PC-3 (cell line): ENCODE measurements around the gene DLGAP4. TPM values are rescaled to one million over a fixed set of nuclear protein-coding genes. Genes with fewer than 3 reads are reported as not detected.

Experiments
- ATAC-seq: fragments of 200-7000 bp; cut with Tn5 transposase; 2 replicates; pipeline ENCODE4 v1.9.1; 2020; ENCODE audit warnings: mild to moderate bottlenecking, moderate library complexity
- BruUV-seq: library from RNA; stranded (reverse); fragments of 400-500 nt; replicated peaks from 2 replicates; lab custom pipeline; 2021; lab: Mats Ljungman, UMichigan
- CTCF ChIA-PET: fragments of 300-600 bp; sonication (Branson Sonifier 250); formaldehyde crosslinking; loops from one replicate; lab custom pipeline; 2022; ENCODE audit warnings: antibody characterized with exemption; lab: Charles Lee
- POLR2A ChIA-PET: fragments of 300-600 bp; sonication (Branson Sonifier 250); formaldehyde crosslinking; loops from one replicate; lab custom pipeline; 2022; ENCODE audit warnings: antibody characterized with exemption; ENCODE audit not compliant: unreplicated experiment; lab: Charles Lee
- DNase-seq: peaks from one replicate; pipeline ENCODE4 v3.0.0-alpha.2; 2015
- H2AFZ ChIP-seq: fragments of 300-600 bp; sonication (generic); 2 replicates; pipeline ENCODE4 v1.6.0; 2016; ENCODE audit warnings: antibody characterized with exemption, low read length
- H3F3A ChIP-seq: fragments of 300-600 bp; sonication (generic); one replicate; pipeline ENCODE4 v1.6.0; 2017; ENCODE audit warnings: antibody characterized with exemption, low read length, control low read depth, mild to moderate bottlenecking; ENCODE audit not compliant: unreplicated experiment
- H3K27ac ChIP-seq: fragments of 300-600 bp; sonication (generic); 2 replicates; pipeline ENCODE4 v1.5.1; 2016; ENCODE audit warnings: mild to moderate bottlenecking, low read length
- H3K27me3 ChIP-seq: fragments of 300-600 bp; sonication (generic); 2 replicates; pipeline ENCODE4 v1.6.1; 2016; ENCODE audit warnings: low read length, mixed read lengths
- H3K36me3 ChIP-seq: fragments of 300-600 bp; sonication (generic); 2 replicates; pipeline ENCODE4 v1.6.1; 2016; ENCODE audit warnings: low read depth, mixed run types, low read length, mixed read lengths
- H3K4me1 ChIP-seq: fragments of 300-600 bp; sonication (generic); 2 replicates; pipeline ENCODE4 v1.5.1; 2016; ENCODE audit warnings: low read length; ENCODE audit not compliant: insufficient read depth
- H3K4me2 ChIP-seq: fragments of 300-600 bp; sonication (generic); 2 replicates; pipeline ENCODE4 v1.6.0; 2016; ENCODE audit warnings: low read length
- H3K4me3 ChIP-seq: fragments of 300-600 bp; sonication (generic); 2 replicates; pipeline ENCODE4 v1.5.1; 2016; ENCODE audit warnings: mild to moderate bottlenecking, low read length, mixed read lengths
- H3K79me2 ChIP-seq: fragments of 300-600 bp; sonication (generic); 2 replicates; pipeline ENCODE4 v1.6.1; 2017; ENCODE audit warnings: low read length, mixed read lengths
- H3K9ac ChIP-seq: fragments of 300-600 bp; sonication (generic); 2 replicates; pipeline ENCODE4 v1.6.0; 2016; ENCODE audit warnings: mild to moderate bottlenecking, low read length
- H3K9me2 ChIP-seq: fragments of 300-600 bp; sonication (generic); replicated peaks from 2 replicates; pipeline ENCODE4 v1.6.1; 2016; ENCODE audit warnings: mixed run types, low read length, mixed read lengths
- H3K9me3 ChIP-seq: fragments of 300-600 bp; sonication (generic); 2 replicates; pipeline ENCODE4 v1.6.1; 2016; ENCODE audit warnings: low read length, mixed read lengths
- H4K20me1 ChIP-seq: fragments of 300-600 bp; sonication (generic); 2 replicates; pipeline ENCODE4 v1.6.1; 2016; ENCODE audit warnings: low read length, mixed read lengths
- EZH2 ChIP-seq: fragments of 300-600 bp; sonication (generic); IDR thresholded peaks from one replicate; pipeline ENCODE4 v1.6.1; 2017; ENCODE audit warnings: antibody characterized with exemption, mild to moderate bottlenecking, low read length; ENCODE audit not compliant: unreplicated experiment
- EZH2phosphoT487 ChIP-seq: fragments of 300-600 bp; sonication (generic); IDR thresholded peaks from 2 replicates; pipeline ENCODE4 v1.6.1; 2018; ENCODE audit warnings: mild to moderate bottlenecking, antibody characterized with exemption, low read length, borderline replicate concordance
- intact Hi-C: fragments of 100-400 bp; cut with micrococcal nuclease; formaldehyde crosslinking; loops from 2 replicates; pipeline ENCODE4 v1.9.0; 2023
- total RNA-seq: library from RNA; depleted of rRNA; stranded (reverse); fragments of >200 nt; gene quantifications from 2 replicates; pipeline ENCODE4 v1.2.3, GENCODE V29; 2014
- TF ChIP-seq, protein P1 (sequence below): fragments of 300-600 bp; sonication (generic); conservative IDR thresholded peaks from 2 replicates; pipeline ENCODE4 v1.5.1; 2017; ENCODE audit warnings: antibody characterized with exemption, low read depth, mild to moderate bottlenecking, low read length

Gene DLGAP4
- total RNA-seq, 1 experiment from 2014 or later, result 21.0 TPM

DNA sequence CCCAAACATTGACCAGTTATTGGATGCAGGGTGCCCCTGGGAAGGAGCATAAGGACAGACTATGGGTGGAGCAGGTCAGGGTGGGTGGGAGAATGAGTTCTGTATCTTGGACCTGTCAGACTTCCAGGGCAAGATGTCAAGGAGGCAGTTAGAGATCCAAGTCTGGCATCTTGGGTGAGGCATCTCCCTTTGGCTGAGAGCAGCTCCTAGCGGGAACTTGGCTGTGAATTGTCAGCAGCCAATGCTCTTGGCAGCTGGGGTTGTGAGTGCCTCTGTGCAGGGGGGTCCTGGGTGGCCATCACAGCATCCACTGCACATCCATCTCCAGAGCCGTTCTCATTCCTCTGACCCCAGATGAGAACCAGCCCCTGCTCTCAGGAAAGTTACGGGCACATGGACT, 118.2 kb downstream of the DLGAP4 start:
- no peak overlapping the region for H3K4me2 ChIP-seq
- ChIA-PET CTCF (no interaction called here), POLR2A (no interaction called here)
- no TSS peak for BruUV-seq
- no peaks in the 10 kb centered on the region for H4K20me1 ChIP-seq
- no peak overlapping the region for H2AFZ ChIP-seq
- no peaks in the 10 kb centered on the region for H3K9me2 ChIP-seq
- no peak for ATAC-seq
- H3K9me3 ChIP-seq, result no peaks in the 10 kb centered on the region
- H3K4me3 ChIP-seq, result no peak overlapping the region
- H3F3A ChIP-seq, result no peaks in the 10 kb centered on the region
- no peak overlapping the region for H3K9ac ChIP-seq
- no peaks in the 10 kb centered on the region for H3K4me1 ChIP-seq
- H3K79me2 ChIP-seq, result no peaks in the 10 kb centered on the region
- TF ChIP-seq EZH2phosphoT487, result no peak
- TF ChIP-seq, protein P1, sequence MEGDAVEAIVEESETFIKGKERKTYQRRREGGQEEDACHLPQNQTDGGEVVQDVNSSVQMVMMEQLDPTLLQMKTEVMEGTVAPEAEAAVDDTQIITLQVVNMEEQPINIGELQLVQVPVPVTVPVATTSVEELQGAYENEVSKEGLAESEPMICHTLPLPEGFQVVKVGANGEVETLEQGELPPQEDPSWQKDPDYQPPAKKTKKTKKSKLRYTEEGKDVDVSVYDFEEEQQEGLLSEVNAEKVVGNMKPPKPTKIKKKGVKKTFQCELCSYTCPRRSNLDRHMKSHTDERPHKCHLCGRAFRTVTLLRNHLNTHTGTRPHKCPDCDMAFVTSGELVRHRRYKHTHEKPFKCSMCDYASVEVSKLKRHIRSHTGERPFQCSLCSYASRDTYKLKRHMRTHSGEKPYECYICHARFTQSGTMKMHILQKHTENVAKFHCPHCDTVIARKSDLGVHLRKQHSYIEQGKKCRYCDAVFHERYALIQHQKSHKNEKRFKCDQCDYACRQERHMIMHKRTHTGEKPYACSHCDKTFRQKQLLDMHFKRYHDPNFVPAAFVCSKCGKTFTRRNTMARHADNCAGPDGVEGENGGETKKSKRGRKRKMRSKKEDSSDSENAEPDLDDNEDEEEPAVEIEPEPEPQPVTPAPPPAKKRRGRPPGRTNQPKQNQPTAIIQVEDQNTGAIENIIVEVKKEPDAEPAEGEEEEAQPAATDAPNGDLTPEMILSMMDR, result no peak
- no peak for TF ChIP-seq EZH2
- no peak for DNase-seq
- no peak overlapping the region for H3K27ac ChIP-seq
- H3K36me3 ChIP-seq, result no peaks in the 10 kb centered on the region
- intact Hi-C loops, result no loop called here
- peaks cover 47% of the 10 kb centered on the region for H3K27me3 ChIP-seq

DNA sequence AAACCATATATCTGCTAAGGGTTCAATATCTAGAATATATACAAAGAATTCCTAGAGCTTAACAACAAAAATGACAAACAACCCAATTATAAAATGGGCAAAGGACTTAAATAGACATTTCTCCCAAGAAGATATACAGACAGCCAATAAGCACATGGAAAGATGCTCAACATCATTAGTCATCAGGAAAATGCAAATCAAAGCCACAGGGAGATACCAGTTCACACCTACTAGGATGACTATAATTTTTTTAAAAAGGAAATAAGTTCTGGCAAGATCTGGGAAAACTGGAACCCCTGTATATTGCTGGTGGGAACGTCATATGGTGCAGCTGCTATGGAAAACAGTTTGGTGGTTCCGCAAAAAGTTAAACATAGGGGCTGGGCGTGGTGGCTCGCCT, 119.0 kb downstream of the DLGAP4 start:
- H2AFZ ChIP-seq, result no peak overlapping the region
- DNase-seq (no peak), ATAC-seq (no peak)
- H3K4me3 ChIP-seq, result no peak overlapping the region
- H3K27ac ChIP-seq, result no peak overlapping the region
- intact Hi-C loops, result no loop called here
- TF ChIP-seq EZH2phosphoT487 (no peak), EZH2 (no peak)
- TF ChIP-seq, protein P1, result no peak
- no peaks in the 10 kb centered on the region for H3K79me2 ChIP-seq
- CTCF ChIA-PET, result no interaction called here
- H3K9me3 ChIP-seq, result no peaks in the 10 kb centered on the region
- H3K4me2 ChIP-seq, result no peak overlapping the region
- H3K27me3 ChIP-seq, result peaks cover 38% of the 10 kb centered on the region
- no peaks in the 10 kb centered on the region for H3F3A ChIP-seq
- no peaks in the 10 kb centered on the region for H3K4me1 ChIP-seq
- POLR2A ChIA-PET, result no interaction called here
- no TSS peak for BruUV-seq
- H4K20me1 ChIP-seq, result no peaks in the 10 kb centered on the region
- no peak overlapping the region for H3K9ac ChIP-seq
- H3K36me3 ChIP-seq, result no peaks in the 10 kb centered on the region
- no peaks in the 10 kb centered on the region for H3K9me2 ChIP-seq

DNA sequence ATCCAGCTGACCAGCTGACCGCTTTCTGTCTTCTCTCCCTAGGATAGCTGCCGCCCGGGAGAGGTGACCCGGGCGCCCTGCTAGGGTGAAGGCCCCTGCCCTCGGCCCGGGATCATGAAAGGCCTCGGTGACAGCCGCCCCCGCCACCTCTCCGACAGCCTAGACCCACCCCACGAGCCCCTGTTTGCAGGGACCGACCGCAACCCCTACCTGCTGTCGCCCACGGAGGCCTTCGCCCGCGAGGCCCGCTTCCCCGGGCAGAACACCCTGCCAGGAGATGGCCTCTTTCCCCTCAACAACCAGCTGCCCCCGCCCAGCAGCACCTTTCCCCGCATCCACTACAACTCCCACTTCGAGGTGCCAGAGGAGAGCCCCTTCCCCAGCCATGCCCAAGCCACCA, 125.5 kb downstream of the DLGAP4 start:
- BruUV-seq, result no TSS peak
- H3K27me3 ChIP-seq, result peaks cover 4% of the 10 kb centered on the region

More for the DNA sequence above, 125.5 kb downstream of the DLGAP4 start:
- TF ChIP-seq, protein P1, result no peak
- TF ChIP-seq EZH2 (no peak), EZH2phosphoT487 (no peak)
- no peak overlapping the region for H3K4me3 ChIP-seq
- no peaks in the 10 kb centered on the region for H4K20me1 ChIP-seq
- no peak overlapping the region for H2AFZ ChIP-seq
- no peaks in the 10 kb centered on the region for H3K36me3 ChIP-seq
- no peaks in the 10 kb centered on the region for H3F3A ChIP-seq
- H3K79me2 ChIP-seq, result no peaks in the 10 kb centered on the region
- H3K9me2 ChIP-seq, result no peaks in the 10 kb centered on the region
- no peak overlapping the region for H3K9ac ChIP-seq
- no peaks in the 10 kb centered on the region for H3K9me3 ChIP-seq
- ATAC-seq (no peak), DNase-seq (no peak)
- H3K4me2 ChIP-seq, result no peak overlapping the region
- ChIA-PET CTCF (no interaction called here), POLR2A (no interaction called here)
- H3K27ac ChIP-seq, result no peak overlapping the region
- intact Hi-C loops, result no loop called here
- no peaks in the 10 kb centered on the region for H3K4me1 ChIP-seq
